Measurements from ENCODE around the gene ZPBP2. TPM values are rescaled to one million over a fixed set of nuclear protein-coding genes. Genes with fewer than 3 reads are reported as not detected.

Gene ZPBP2
- total RNA-seq, 1 donor from 2014 or later: not detected

DNA sequence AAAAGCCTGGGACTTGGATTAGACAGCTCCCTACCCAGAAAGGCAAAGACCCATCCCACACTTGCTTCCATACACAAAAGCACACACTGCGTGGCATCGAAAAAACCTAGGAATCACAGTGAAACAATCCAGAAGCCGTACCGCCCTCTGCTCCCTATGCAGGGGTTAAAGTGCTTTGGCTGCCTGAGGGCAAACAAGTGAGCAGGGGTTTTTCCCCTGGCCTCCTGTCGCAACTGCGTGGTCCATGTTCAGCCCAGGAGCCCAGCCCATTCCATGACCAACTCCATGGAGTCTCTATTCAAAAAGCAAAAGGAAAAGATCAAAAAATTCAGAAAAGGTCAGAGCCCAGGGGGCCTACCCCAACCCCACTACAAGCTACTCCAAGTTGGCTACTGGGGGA, 54.0 kb downstream of the ZPBP2 start:
- no peaks in the 10 kb centered on the region for H3K9me3 ChIP-seq
- intact Hi-C loops (cut with DNase I): no loop called here
- H3K27me3 ChIP-seq: no peaks in the 10 kb centered on the region
- H3K4me1 ChIP-seq: peaks cover 17% of the 10 kb centered on the region
- ATAC-seq (no peak), DNase-seq (no peak)
- H3K4me3 ChIP-seq: no peak overlapping the region
- peaks cover 36% of the 10 kb centered on the region for H3K36me3 ChIP-seq
- no peak overlapping the region for H3K27ac ChIP-seq
- TF ChIP-seq, protein P1, sequence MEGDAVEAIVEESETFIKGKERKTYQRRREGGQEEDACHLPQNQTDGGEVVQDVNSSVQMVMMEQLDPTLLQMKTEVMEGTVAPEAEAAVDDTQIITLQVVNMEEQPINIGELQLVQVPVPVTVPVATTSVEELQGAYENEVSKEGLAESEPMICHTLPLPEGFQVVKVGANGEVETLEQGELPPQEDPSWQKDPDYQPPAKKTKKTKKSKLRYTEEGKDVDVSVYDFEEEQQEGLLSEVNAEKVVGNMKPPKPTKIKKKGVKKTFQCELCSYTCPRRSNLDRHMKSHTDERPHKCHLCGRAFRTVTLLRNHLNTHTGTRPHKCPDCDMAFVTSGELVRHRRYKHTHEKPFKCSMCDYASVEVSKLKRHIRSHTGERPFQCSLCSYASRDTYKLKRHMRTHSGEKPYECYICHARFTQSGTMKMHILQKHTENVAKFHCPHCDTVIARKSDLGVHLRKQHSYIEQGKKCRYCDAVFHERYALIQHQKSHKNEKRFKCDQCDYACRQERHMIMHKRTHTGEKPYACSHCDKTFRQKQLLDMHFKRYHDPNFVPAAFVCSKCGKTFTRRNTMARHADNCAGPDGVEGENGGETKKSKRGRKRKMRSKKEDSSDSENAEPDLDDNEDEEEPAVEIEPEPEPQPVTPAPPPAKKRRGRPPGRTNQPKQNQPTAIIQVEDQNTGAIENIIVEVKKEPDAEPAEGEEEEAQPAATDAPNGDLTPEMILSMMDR (IDR thresholded peaks at IDR 0.05): no peak

GRCh38 chr17:39923230-39923629, 55.2 kb downstream of the ZPBP2 start:
- TF ChIP-seq, protein P1 (IDR thresholded peaks at IDR 0.05): no peak
- peaks cover 36% of the 10 kb centered on the region for H3K36me3 ChIP-seq
- intact Hi-C loops (cut with DNase I): no loop called here
- H3K9me3 ChIP-seq: no peaks in the 10 kb centered on the region
- DNase-seq: no peak
- ATAC-seq: no peak
- H3K4me3 ChIP-seq: no peak overlapping the region
- no peak overlapping the region for H3K27ac ChIP-seq
- peaks cover 17% of the 10 kb centered on the region for H3K4me1 ChIP-seq
- no peaks in the 10 kb centered on the region for H3K27me3 ChIP-seq

DNA sequence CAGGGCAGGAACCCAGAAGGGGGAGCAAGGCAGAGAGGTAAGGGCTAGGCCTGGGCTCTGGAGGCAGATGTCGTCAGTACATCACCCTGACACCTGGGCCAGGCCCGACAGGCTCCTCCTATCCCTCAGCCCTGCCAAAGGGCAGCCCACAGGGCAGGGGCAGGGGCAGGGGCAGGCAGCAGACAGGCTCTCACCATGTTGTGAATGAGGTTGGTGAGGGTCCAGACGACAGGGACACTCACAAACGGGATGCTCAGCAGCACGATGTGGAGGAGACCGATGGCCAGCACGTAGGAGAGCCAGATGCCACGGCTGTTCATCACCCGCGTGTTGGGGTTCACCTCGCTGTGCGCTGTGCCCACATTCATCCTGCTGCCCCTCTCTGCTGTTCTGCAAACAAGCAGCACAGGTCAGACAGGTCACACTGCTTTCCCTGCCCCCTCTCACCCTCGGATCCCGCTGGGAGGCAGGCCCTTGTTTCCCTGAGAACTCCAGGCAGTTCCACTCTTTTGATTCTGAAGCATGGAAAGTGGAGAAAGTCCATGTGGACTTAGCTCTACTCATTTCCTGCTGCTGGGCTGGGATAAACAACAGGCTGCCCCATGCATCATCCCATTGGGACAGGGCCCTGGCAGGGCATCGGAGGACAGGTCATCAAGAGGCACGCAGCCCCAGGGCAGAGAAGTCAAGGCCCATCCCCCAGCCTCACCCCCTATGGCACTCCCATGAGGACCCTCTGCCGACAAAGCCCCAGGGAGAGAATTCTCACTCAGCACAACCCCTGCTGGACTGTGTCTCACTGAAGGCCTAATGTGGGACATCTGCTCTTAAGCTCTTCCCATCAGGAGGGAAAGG, 56.1 kb downstream of the ZPBP2 start:
- TF ChIP-seq, protein P1 (IDR thresholded peaks at IDR 0.05): no peak
- Histone ChIP-seq H3K27me3 (no peaks in the 10 kb centered on the region), H3K27ac (no peak overlapping the region), H3K4me3 (no peak overlapping the region), H3K36me3 (peaks cover 36% of the 10 kb centered on the region), H3K9me3 (no peaks in the 10 kb centered on the region), H3K4me1 (peaks cover 25% of the 10 kb centered on the region)
- intact Hi-C loops (cut with DNase I): no loop called here
- no peak for ATAC-seq
- DNase-seq: no peak

DNA sequence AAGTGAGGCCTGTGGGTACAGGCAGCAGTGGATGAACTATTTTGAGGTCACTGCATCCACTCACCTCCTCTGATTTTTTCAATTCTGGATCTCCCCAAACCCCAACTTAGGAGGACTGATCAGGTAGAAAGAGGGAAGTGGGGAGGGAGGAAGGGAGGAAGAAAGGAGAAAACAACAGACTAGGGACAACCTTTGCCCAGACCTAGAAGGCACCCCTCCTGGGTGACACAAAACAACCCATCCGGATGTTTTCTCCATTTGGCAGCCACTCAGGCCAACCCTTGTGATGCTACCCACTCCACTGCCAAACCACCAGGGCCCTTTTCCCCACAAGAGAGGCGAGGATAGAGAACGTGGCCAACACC, 56.7 kb downstream of the ZPBP2 start:
- TF ChIP-seq, protein P1 (IDR thresholded peaks at IDR 0.05): no peak
- H3K9me3 ChIP-seq: no peaks in the 10 kb centered on the region
- peaks cover 31% of the 10 kb centered on the region for H3K4me1 ChIP-seq
- DNase-seq (no peak), ATAC-seq (no peak)
- intact Hi-C loops (cut with DNase I): no loop called here
- no peak overlapping the region for H3K4me3 ChIP-seq
- no peaks in the 10 kb centered on the region for H3K27me3 ChIP-seq
- no peak overlapping the region for H3K27ac ChIP-seq
- H3K36me3 ChIP-seq: peaks cover 32% of the 10 kb centered on the region

DNA sequence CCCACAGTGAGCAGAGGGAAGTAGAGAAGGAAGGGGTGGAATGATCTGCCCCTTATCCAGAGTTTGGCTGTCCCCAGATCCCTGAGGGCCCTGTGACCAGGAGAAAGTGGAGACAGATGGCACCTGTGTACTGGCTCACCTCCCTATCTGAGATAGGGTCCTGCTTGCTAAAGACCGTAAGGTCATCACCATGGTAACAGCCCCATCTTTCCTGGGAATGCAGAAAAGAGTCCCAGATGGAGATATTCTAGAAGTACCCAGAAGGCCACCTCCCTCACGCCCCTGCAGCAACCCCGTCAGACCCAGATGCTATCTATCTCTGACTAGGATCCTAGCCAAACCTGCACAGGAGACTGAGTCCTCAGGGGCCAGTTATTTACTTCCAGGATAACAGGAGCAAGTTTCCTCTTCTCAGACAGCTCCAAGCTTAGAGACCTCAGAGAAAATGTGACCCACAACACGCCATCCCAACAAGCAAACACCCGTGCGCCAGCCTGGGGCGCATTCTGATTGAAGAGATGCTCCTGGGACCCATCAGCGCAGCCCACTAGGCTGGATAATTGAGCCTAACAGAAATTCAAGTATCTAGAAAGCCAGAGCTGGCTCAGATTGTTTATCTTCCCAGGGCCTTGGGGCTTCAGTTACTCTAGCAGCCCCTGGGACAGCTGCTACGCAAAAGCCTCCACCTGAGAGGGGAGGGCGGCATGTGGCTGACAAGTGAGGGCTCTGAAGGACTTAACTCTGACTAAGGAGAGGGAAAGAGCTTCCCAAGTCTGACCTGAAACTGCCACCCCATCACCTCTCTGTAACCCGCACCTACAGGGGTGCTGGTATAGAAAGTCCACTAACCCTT, 57.5 kb downstream of the ZPBP2 start:
- TF ChIP-seq, protein P1 (IDR thresholded peaks at IDR 0.05): no peak
- no peak for ATAC-seq
- Histone ChIP-seq H3K36me3 (peaks cover 32% of the 10 kb centered on the region), H3K4me3 (peak overlapping the region; percentile 83), H3K9me3 (no peaks in the 10 kb centered on the region), H3K27ac (peak overlapping the region; percentile 93), H3K4me1 (peaks cover 34% of the 10 kb centered on the region), H3K27me3 (no peaks in the 10 kb centered on the region)
- no peak for DNase-seq
- intact Hi-C loops (cut with DNase I): no loop called here
